HepG2 (cell line): ENCODE measurements around the gene SOX5. TPM values are rescaled to one million over a fixed set of nuclear protein-coding genes. Genes with fewer than 3 reads are reported as not detected.
A peak's percentile ranks its signal among the peaks of the same experiment; 100 is the strongest.

ENCODE experiments used
- BCLAF1 ChIP-seq: fragments of 450-650 bp; IDR thresholded peaks from 2 replicates; pipeline ENCODE4 v1.6.1; 2017; ENCODE audit warnings: mild to moderate bottlenecking
- CBFB ChIP-seq: sonication (generic); formaldehyde crosslinking; IDR thresholded peaks from 2 replicates; pipeline ENCODE4 v1.4.0; 2020; ENCODE audit warnings: missing genetic modification reagents
- CENPT ChIP-seq: sonication (generic); formaldehyde crosslinking; IDR thresholded peaks from 2 replicates; pipeline ENCODE4 v1.8.0; 2022; ENCODE audit warnings: low read depth, mild to moderate bottlenecking, moderate library complexity, missing genetic modification reagents
- DRAP1 ChIP-seq: IDR thresholded peaks from 2 replicates; pipeline ENCODE4 v1.6.1; 2016; ENCODE audit warnings: missing genetic modification reagents, missing compliant biosample characterization
- FOXA3 ChIP-seq: IDR thresholded peaks from 2 replicates; pipeline ENCODE4 v1.6.1; 2016; ENCODE audit warnings: missing genetic modification reagents, missing compliant biosample characterization
- GTF3A ChIP-seq: sonication (generic); formaldehyde crosslinking; conservative IDR thresholded peaks from 2 replicates; pipeline ENCODE4 v1.4.0; 2020; ENCODE audit warnings: mild to moderate bottlenecking, missing genetic modification reagents
- HDAC1 ChIP-seq: sonication (generic); formaldehyde crosslinking; IDR thresholded peaks from 2 replicates; pipeline ENCODE4 v1.5.1; 2020; ENCODE audit warnings: mild to moderate bottlenecking, missing genetic modification reagents
- HMGXB4 ChIP-seq, 2 experiments: sonication (generic) in 1 of 2; formaldehyde crosslinking in 1 of 2; IDR thresholded peaks; 2 replicates each; pipeline versions ENCODE4 v1.4.0 to v1.6.1; 2018 to 2020; ENCODE audit warnings: missing genetic modification reagents in 2 of 2, borderline replicate concordance in 1 of 2, low read depth in 1 of 2, mild to moderate bottlenecking in 1 of 2, missing biosample characterization in 1 of 2
- NBN ChIP-seq: fragments of 450-650 bp; conservative IDR thresholded peaks from 2 replicates; pipeline ENCODE4 v1.6.1; 2017
- RELA ChIP-seq: sonication (generic); formaldehyde crosslinking; IDR thresholded peaks from 2 replicates; pipeline ENCODE4 v1.4.0; 2020; ENCODE audit warnings: missing genetic modification reagents
- RORA ChIP-seq: sonication (generic); formaldehyde crosslinking; IDR thresholded peaks from 2 replicates; pipeline ENCODE4 v1.5.0; 2020; ENCODE audit warnings: mild to moderate bottlenecking, missing genetic modification reagents, moderate library complexity
- SP5 ChIP-seq: IDR thresholded peaks from 2 replicates; pipeline ENCODE4 v1.6.1; 2016; ENCODE audit warnings: low read depth, borderline replicate concordance
- SRY ChIP-seq: sonication (generic); formaldehyde crosslinking; IDR thresholded peaks from 2 replicates; pipeline ENCODE4 v1.8.0; 2022; ENCODE audit warnings: mild to moderate bottlenecking, missing genetic modification reagents
- STAT6 ChIP-seq: sonication (generic); formaldehyde crosslinking; IDR thresholded peaks from 2 replicates; pipeline ENCODE4 v1.4.0; 2020; ENCODE audit warnings: missing genetic modification reagents, mild to moderate bottlenecking, borderline replicate concordance
- TEAD3 ChIP-seq: optimal IDR thresholded peaks from 2 replicates; pipeline ENCODE3; 2016; ENCODE audit warnings: borderline replicate concordance
- TMF1 ChIP-seq: sonication (generic); formaldehyde crosslinking; IDR thresholded peaks from 2 replicates; pipeline ENCODE4 v1.8.1; 2022; ENCODE audit warnings: low read depth, missing genetic modification reagents
- YY1 ChIP-seq: IDR thresholded peaks from 2 replicates; pipeline ENCODE4 v1.6.1; 2011; ENCODE audit warnings: low read length, low read depth, moderate library complexity, mild to moderate bottlenecking; ENCODE audit not compliant: insufficient read depth, insufficient replicate concordance
- ZBTB1 ChIP-seq: sonication (generic); formaldehyde crosslinking; IDR thresholded peaks from 2 replicates; pipeline ENCODE4 v1.4.0; 2020; ENCODE audit warnings: missing genetic modification reagents, borderline replicate concordance
- ZFY ChIP-seq: sonication (generic); formaldehyde crosslinking; IDR thresholded peaks from 2 replicates; pipeline ENCODE4 v1.4.0; 2020; ENCODE audit warnings: missing genetic modification reagents
- ZGPAT ChIP-seq: IDR thresholded peaks from 2 replicates; pipeline ENCODE4 v1.6.1; 2016; ENCODE audit warnings: mild to moderate bottlenecking
- ZNF24 ChIP-seq: fragments of 450-650 bp; IDR thresholded peaks from 2 replicates; pipeline ENCODE4 v1.6.1; 2017; ENCODE audit warnings: antibody characterized with exemption, mild to moderate bottlenecking
- ZNF563 ChIP-seq: sonication (generic); formaldehyde crosslinking; IDR thresholded peaks from 2 replicates; pipeline ENCODE4 v1.8.0; 2022; ENCODE audit warnings: mild to moderate bottlenecking, moderate library complexity, missing genetic modification reagents
- ZNF614 ChIP-seq: IDR thresholded peaks from 2 replicates; pipeline ENCODE4 v1.6.1; 2018; ENCODE audit warnings: missing biosample characterization, missing genetic modification reagents, inconsistent platforms, borderline replicate concordance
- ZNF777 ChIP-seq: sonication (generic); formaldehyde crosslinking; IDR thresholded peaks from 2 replicates; pipeline ENCODE4 v1.4.0; 2020; ENCODE audit warnings: missing genetic modification reagents
- polyA plus RNA-seq, 8 experiments: library from polyadenylated mRNA; depleted of rRNA in 3 of 8; stranded (reverse) in 7 of 8; unstranded in 1 of 8; fragments of >200 nt; fragmentation: Illumina TruSeq in 4 of 8; extraction: Trizol in 4 of 8; gene quantifications; 2 replicates each; pipeline versions ENCODE4 v1.2.1 to v1.2.3, GENCODE V29; 2011 to 2016; ENCODE audit warnings: low read depth in 4 of 8, missing spikeins in 1 of 8, mixed read lengths in 1 of 8; ENCODE audit not compliant: insufficient read depth in 1 of 8
- total RNA-seq, 5 experiments: library from RNA; depleted of rRNA; stranded (reverse); fragments of >200 nt; fragmentation: Illumina TruSeq; extraction: Trizol; gene quantifications; 2 replicates each; pipeline ENCODE4 v1.2.3, GENCODE V29; 2016; ENCODE audit warnings: low read depth in 1 of 5

The SOX5 gene
- total and polyA plus RNA-seq, 2 of the 13 experiments (the other 11 are each of a cell fraction or from before 2014, with no cell fraction given): 18.5 to 76.4 TPM

GRCh38 chr12:23493672-23494071 lies 455.8 kb downstream of the SOX5 start (continued):
- TF ChIP-seq DRAP1 (CRISPR knock-in tag) (no peak), RORA (CRISPR knock-in tag) (no peak), ZNF614 (CRISPR knock-in tag) (0 out of 2 replicates have a peak, but pooled peaks have one; percentile 32), BCLAF1 (no peak), TEAD3 (CRISPR knock-in tag) (peak; percentile 75), ZNF777 (CRISPR knock-in tag) (no peak), FOXA3 (CRISPR knock-in tag) (peak; percentile 80), ZGPAT (peak; percentile 44; the same call in 1 of the 2 replicates), HDAC1 (no peak), ZNF24 (no peak), ZBTB1 (no peak), STAT6 (CRISPR knock-in tag) (no peak), ZNF563 (CRISPR knock-in tag) (no peak), YY1 (no peak), HMGXB4 (CRISPR knock-in tag; IDR thresholded peaks at IDR 0.05; ENCODE audit: borderline replicate concordance in 1 of 2, low read depth in 1 of 2) (no peak), CBFB (CRISPR knock-in tag) (no peak), ZFY (CRISPR knock-in tag) (no peak), SRY (CRISPR knock-in tag) (no peak), CENPT (CRISPR knock-in tag) (no peak), SP5 (no peak), NBN (no peak), RELA (CRISPR knock-in tag) (no peak), TMF1 (CRISPR knock-in tag) (no peak), GTF3A (CRISPR knock-in tag) (no peak)
